SU-DHL-6 (cell line): Measurements from ENCODE around the gene CUX1.

Source experiments
- H2AFZ ChIP-seq: fragments of 200-600 bp; sonication (generic); 2 replicates; pipeline ENCODE4 v1.6.1; 2014; ENCODE audit warnings: low read depth, mild to moderate bottlenecking, moderate library complexity, mixed read lengths, antibody characterized with exemption, low read length; ENCODE audit not compliant: severe bottlenecking
- H3F3A ChIP-seq: fragments of 200-600 bp; shearing (Covaris generic); 2 replicates; pipeline ENCODE4 v1.6.0; 2016; ENCODE audit warnings: antibody characterized with exemption, mild to moderate bottlenecking; ENCODE audit not compliant: insufficient read depth
- H3K27ac ChIP-seq: fragments of 200-600 bp; sonication (generic); 2 replicates; pipeline ENCODE4 v1.5.1; 2016; ENCODE audit warnings: low read depth, mild to moderate bottlenecking, low read length, moderate library complexity, mixed read lengths
- H3K27me3 ChIP-seq: fragments of 200-600 bp; sonication (generic), shearing (Covaris generic); 2 replicates; pipeline ENCODE4 v1.6.0; 2014; ENCODE audit warnings: mild to moderate bottlenecking, low read length
- H3K36me3 ChIP-seq: fragments of 200-600 bp; sonication (generic); 2 replicates; pipeline ENCODE4 v1.6.1; 2014; ENCODE audit warnings: mild to moderate bottlenecking, low read length, mixed read lengths
- H3K4me2 ChIP-seq: fragments of 300-600, 200-600 bp; shearing (Covaris generic), sonication (generic); 2 replicates; pipeline ENCODE4 v1.6.0; 2014; ENCODE audit warnings: low read length, low read depth, mild to moderate bottlenecking; ENCODE audit not compliant: poor library complexity, severe bottlenecking
- H3K4me3 ChIP-seq: fragments of 200-600 bp; sonication (generic); 2 replicates; pipeline ENCODE4 v1.5.1; 2014; ENCODE audit warnings: antibody characterized with exemption, low read length, mild to moderate bottlenecking, mixed read lengths; ENCODE audit not compliant: insufficient read depth, poor library complexity, severe bottlenecking
- H3K79me2 ChIP-seq: fragments of 200-600 bp; sonication (generic); 2 replicates; pipeline ENCODE4 v1.6.1; 2014; ENCODE audit warnings: mild to moderate bottlenecking, low read length, moderate library complexity; ENCODE audit not compliant: insufficient read depth
- H3K9ac ChIP-seq: fragments of 200-600 bp; sonication (generic); 2 replicates; pipeline ENCODE4 v1.7.0; 2014; ENCODE audit warnings: mild to moderate bottlenecking, low read length
- H3K9me2 ChIP-seq: fragments of 200-600 bp; sonication (generic); replicated peaks from 2 replicates; pipeline ENCODE4 v1.6.1; 2014; ENCODE audit warnings: low read length; ENCODE audit not compliant: insufficient read depth
- H3K9me3 ChIP-seq: fragments of 200-600 bp; sonication (generic); 2 replicates; pipeline ENCODE4 v1.6.1; 2014; ENCODE audit warnings: low read length, mixed read lengths; ENCODE audit not compliant: insufficient read depth
- H4K20me1 ChIP-seq: fragments of 200-600 bp; sonication (generic); 2 replicates; pipeline ENCODE4 v1.6.1; 2014; ENCODE audit warnings: low read depth, mild to moderate bottlenecking, antibody characterized with exemption, low read length, moderate library complexity, mixed read lengths
- CTCF ChIP-seq: fragments of 200-600 bp; sonication (generic); IDR thresholded peaks from one replicate; pipeline ENCODE4 v1.5.1; 2017; ENCODE audit warnings: antibody characterized with exemption, mild to moderate bottlenecking, low read length, moderate library complexity; ENCODE audit not compliant: insufficient read depth, poor library complexity, severe bottlenecking
- EZH2phosphoT487 ChIP-seq: fragments of 200-600 bp; sonication (generic), shearing (Covaris generic); conservative IDR thresholded peaks from 2 replicates; pipeline ENCODE4 v1.6.1; 2018; ENCODE audit warnings: mild to moderate bottlenecking, antibody characterized with exemption, low read length, moderate library complexity, mixed read lengths

CUX1 gene

DNA sequence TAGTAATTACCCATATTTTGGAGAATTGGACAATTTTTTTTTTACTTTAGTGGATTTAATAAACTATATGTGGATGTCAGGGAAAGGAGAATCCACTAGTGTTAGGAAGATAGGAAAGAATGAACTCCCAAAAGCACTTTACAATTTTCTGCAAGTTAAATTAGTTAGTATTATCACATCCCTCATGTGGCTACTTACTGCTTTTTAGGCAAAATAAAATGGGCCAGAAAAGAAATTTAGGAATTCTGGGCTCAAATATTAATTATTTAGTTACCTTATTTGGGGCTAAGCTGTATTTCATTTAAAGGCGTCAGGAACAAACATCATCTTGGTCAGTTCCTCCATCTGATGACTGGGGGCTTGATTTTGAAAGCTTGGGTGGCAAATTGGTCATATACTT, 4.8 kb upstream of the CUX1 start:
- H3F3A ChIP-seq, result peaks cover 35% of the 10 kb centered on the region
- H2AFZ ChIP-seq, result no peak overlapping the region
- H4K20me1 ChIP-seq, result no peaks in the 10 kb centered on the region
- H3K9ac ChIP-seq, result no peak overlapping the region
- H3K9me2 ChIP-seq, result no peaks in the 10 kb centered on the region
- no peak overlapping the region for H3K4me3 ChIP-seq
- H3K9me3 ChIP-seq, result no peaks in the 10 kb centered on the region
- H3K27me3 ChIP-seq, result no peaks in the 10 kb centered on the region
- peaks cover 9% of the 10 kb centered on the region for H3K79me2 ChIP-seq
- TF ChIP-seq EZH2phosphoT487 (no peak), CTCF (no peak)
- no peak overlapping the region for H3K27ac ChIP-seq
- H3K4me2 ChIP-seq, result no peak overlapping the region
- H3K36me3 ChIP-seq, result no peaks in the 10 kb centered on the region; the same call in 1 of the 2 replicates

DNA sequence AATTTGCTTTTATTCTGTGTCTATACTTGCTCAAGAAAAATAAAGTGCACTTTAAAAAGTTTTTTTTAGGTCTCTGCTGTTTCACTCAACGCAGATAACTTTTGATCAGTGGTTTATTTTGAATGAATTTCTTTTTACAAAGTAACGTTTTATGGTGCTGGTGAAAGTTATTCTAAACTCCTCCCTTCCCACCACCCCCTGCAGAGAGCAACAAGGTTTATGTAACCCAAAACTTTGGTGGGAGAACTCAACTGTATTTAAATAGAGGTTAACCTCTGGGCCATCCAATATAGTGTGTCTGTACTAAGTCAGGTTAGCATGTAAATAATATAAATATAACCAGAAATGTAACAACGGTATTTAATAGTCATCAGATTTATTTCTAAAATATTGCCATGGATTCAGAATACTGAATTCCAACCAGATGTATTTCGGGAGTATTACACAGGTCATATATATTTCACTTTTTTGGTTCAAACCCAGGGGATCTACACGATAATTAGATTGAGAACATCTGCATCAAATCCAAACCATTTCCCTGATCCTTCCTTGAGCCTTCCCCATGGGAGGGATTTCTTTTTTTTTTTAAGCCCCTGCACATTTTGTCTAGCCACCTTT, 3.9 kb upstream of the CUX1 start:
- H3K27me3 ChIP-seq, result no peaks in the 10 kb centered on the region
- no peaks in the 10 kb centered on the region for H3K9me3 ChIP-seq
- no peak overlapping the region for H3K27ac ChIP-seq
- peak overlapping the region; percentile 73 for H3K9ac ChIP-seq
- peaks cover 8% of the 10 kb centered on the region for H3K36me3 ChIP-seq
- H3K9me2 ChIP-seq, result no peaks in the 10 kb centered on the region
- H3F3A ChIP-seq, result peaks cover 43% of the 10 kb centered on the region
- no peaks in the 10 kb centered on the region for H4K20me1 ChIP-seq
- TF ChIP-seq EZH2phosphoT487 (no peak), CTCF (no peak)
- peak overlapping the region; percentile 14 for H2AFZ ChIP-seq
- H3K79me2 ChIP-seq, result peaks cover 18% of the 10 kb centered on the region
- peak overlapping the region; percentile 66 for H3K4me2 ChIP-seq
- H3K4me3 ChIP-seq, result no peak overlapping the region

- Histone ChIP-seq H3F3A (peaks cover 51% of the 10 kb centered on the region), H3K9me3 (no peaks in the 10 kb centered on the region), H4K20me1 (no peaks in the 10 kb centered on the region), H3K4me3 (peak overlapping the region; percentile 72), H2AFZ (peak overlapping the region; percentile 23), H3K4me2 (peak overlapping the region; percentile 66), H3K9me2 (no peaks in the 10 kb centered on the region), H3K27ac (peak overlapping the region; percentile 70), H3K27me3 (no peaks in the 10 kb centered on the region), H3K36me3 (peaks cover 8% of the 10 kb centered on the region), H3K79me2 (peaks cover 26% of the 10 kb centered on the region), H3K9ac (peak overlapping the region; percentile 73)
- TF ChIP-seq EZH2phosphoT487, result no peak
- peak; percentile 70 for TF ChIP-seq CTCF
Measured at GRCh38 chr7:101814081-101814990, 3.1 kb upstream of the CUX1 start.
